B cell (primary cell): ENCODE data around the gene CNOT6. TPM values are rescaled to one million over a fixed set of nuclear protein-coding genes. Genes with fewer than 3 reads are reported as not detected.

Experiments
- ATAC-seq: fragments of 200-7000 bp; cut with Tn5 transposase; one replicate; pipeline ENCODE4 v1.10.0; 2021; ENCODE audit warnings: low read depth, mild to moderate bottlenecking, moderate number of reproducible peaks, moderate library complexity
- CTCF ChIA-PET: fragments of 350-600 bp; sonication (Branson Sonifier 250); formaldehyde crosslinking; loops from one replicate; lab custom pipeline; 2021; ENCODE audit warnings: antibody characterized with exemption, inconsistent platforms; lab: Charles Lee
- POLR2A ChIA-PET: fragments of 350-600 bp; sonication (Branson Sonifier 250); formaldehyde crosslinking; loops from one replicate; lab custom pipeline; 2021; ENCODE audit warnings: antibody characterized with exemption; lab: Charles Lee
- DNase-seq: peaks from one replicate; pipeline ENCODE4 v3.0.0; 2013
- H2AFZ ChIP-seq: 2 replicates; pipeline ENCODE4 v1.6.1; 2012; ENCODE audit warnings: mild to moderate bottlenecking, low read depth, low read length; ENCODE audit not compliant: insufficient read depth, poor library complexity, severe bottlenecking
- H3K27ac ChIP-seq, 2 donors: 1 replicate in 1 of 2; 2 replicates in 1 of 2; pipeline ENCODE4 v1.5.1; 2012 to 2013; ENCODE audit warnings: low read length in 2 of 2, mild to moderate bottlenecking in 2 of 2, moderate library complexity in 1 of 2
- H3K27me3 ChIP-seq, 4 experiments: fragments of 200-600 bp in 1 of 4; sonication (generic) in 1 of 4; replicated peaks in 1 of 4; 1 replicate in 2 of 4; 2 replicates in 2 of 4; pipeline versions ENCODE4 v1.6.1 to v1.7.0; 2013 to 2016; ENCODE audit warnings: low read length in 3 of 4, mild to moderate bottlenecking in 2 of 4, mixed read lengths in 1 of 4, moderate library complexity in 1 of 4; ENCODE audit not compliant: insufficient read depth in 4 of 4, control insufficient read depth in 3 of 4; ENCODE audit errors: control extremely low read depth in 1 of 4
- H3K36me3 ChIP-seq, 2 experiments: replicated peaks in 1 of 2; 1 replicate in 1 of 2; 2 replicates in 1 of 2; pipeline versions ENCODE4 v1.6.1 to v1.7.1; 2013; ENCODE audit warnings: low read length in 1 of 2; ENCODE audit not compliant: insufficient read depth in 2 of 2, control insufficient read depth in 1 of 2; ENCODE audit errors: control extremely low read depth in 1 of 2, extremely low read depth in 1 of 2
- H3K4me1 ChIP-seq, 2 donors: fragments of 200-600 bp in 1 of 2; sonication (generic) in 1 of 2; 1 replicate in 1 of 2; 2 replicates in 1 of 2; pipeline versions ENCODE4 v1.5.1 to v1.6.1; 2013 to 2017; ENCODE audit warnings: low read length in 2 of 2; ENCODE audit not compliant: control insufficient read depth in 2 of 2, insufficient read depth in 2 of 2
- H3K4me2 ChIP-seq: replicated peaks from 2 replicates; pipeline ENCODE3; 2012; ENCODE audit warnings: mild to moderate bottlenecking, low read depth, low read length; ENCODE audit not compliant: poor library complexity, severe bottlenecking
- H3K4me3 ChIP-seq, 5 experiments: fragments of 200-600 bp in 1 of 5; sonication (generic) in 1 of 5; 1 replicate in 3 of 5; 2 replicates in 2 of 5; pipeline versions ENCODE4 v1.5.1 to v1.7.0; 2011 to 2016; ENCODE audit warnings: low read length in 4 of 5, mild to moderate bottlenecking in 4 of 5, low read depth in 2 of 5, control low read depth in 1 of 5, moderate library complexity in 1 of 5; ENCODE audit not compliant: insufficient read depth in 1 of 5; ENCODE audit errors: control extremely low read depth in 1 of 5, extremely low read depth in 1 of 5
- H3K79me2 ChIP-seq: fragments of 200-600 bp; sonication (generic); one replicate; pipeline ENCODE4 v1.6.0; 2016; ENCODE audit warnings: low read length; ENCODE audit not compliant: control insufficient read depth, insufficient read depth
- H3K9ac ChIP-seq: fragments of 200-600 bp; sonication (generic); 2 replicates; pipeline ENCODE4 v1.6.1; 2017; ENCODE audit warnings: mild to moderate bottlenecking, low read length, moderate library complexity
- H3K9me3 ChIP-seq, 3 donors: one replicate each; pipeline versions ENCODE4 v1.6.1 to v1.7.1; 2013; ENCODE audit warnings: low read length in 2 of 3; ENCODE audit not compliant: control insufficient read depth in 2 of 3, insufficient read depth in 1 of 3; ENCODE audit errors: control extremely low read depth in 1 of 3
- H4K20me1 ChIP-seq: 2 replicates; pipeline ENCODE4 v1.6.0; 2012; ENCODE audit warnings: mild to moderate bottlenecking, low read length; ENCODE audit not compliant: insufficient read depth, control insufficient read depth, poor library complexity, severe bottlenecking
- H3K27ac Mint-ChIP-seq: one replicate; pipeline ENCODE4 v1.8.0; 2021; ENCODE audit warnings: mixed read lengths
- H3K27me3 Mint-ChIP-seq: one replicate; pipeline ENCODE4 v1.8.0; 2021; ENCODE audit warnings: mixed read lengths
- H3K4me1 Mint-ChIP-seq: one replicate; pipeline ENCODE4 v1.8.0; 2021; ENCODE audit warnings: mixed read lengths
- H3K4me3 Mint-ChIP-seq: one replicate; pipeline ENCODE4 v1.8.0; 2021; ENCODE audit warnings: mixed read lengths
- H3K9me3 Mint-ChIP-seq: one replicate; pipeline ENCODE4 v1.8.0; 2022; ENCODE audit warnings: mixed read lengths; ENCODE audit not compliant: insufficient read depth
- EZH2 ChIP-seq: IDR thresholded peaks from 2 replicates; pipeline ENCODE4 v1.6.1; 2012; ENCODE audit warnings: borderline replicate concordance, low read depth, mild to moderate bottlenecking, moderate library complexity, low read length; ENCODE audit not compliant: insufficient read depth, poor library complexity, severe bottlenecking
- WGBS: methylation state at CpG from one replicate; pipeline ENCODE4 v1.1.5; 2013; ENCODE audit warnings: missing lambda C conversion rate; ENCODE audit not compliant: insufficient coverage; 5-methylcytosine and 5-hydroxymethylcytosine counted together
- intact Hi-C: fragments of 100-400 bp; cut with micrococcal nuclease; formaldehyde crosslinking; loops from one replicate; pipeline ENCODE4 v1.10.0; 2022
- polyA plus RNA-seq: library from polyadenylated mRNA; depleted of rRNA; stranded (reverse); fragments of >200 nt; gene quantifications from 2 replicates; pipeline ENCODE4 v1.2.3, GENCODE V29; 2012
- total RNA-seq, 2 donors: library from RNA; stranded (reverse); fragments of 120-200 nt in 1 of 2; gene quantifications; 1 replicate in 1 of 2; 2 replicates in 1 of 2; pipeline versions ENCODE4 v1.2.3 to v1.2.4, GENCODE V29; 2013 to 2022
- TF ChIP-seq, protein P1 (sequence below): fragments of 200-600 bp; IDR thresholded peaks from one replicate; pipeline ENCODE4 v1.8.0; 2022; ENCODE audit warnings: antibody characterized with exemption, mild to moderate bottlenecking

The CNOT6 gene
- total and polyA plus RNA-seq, 2 donors (not counting 1 experiment from before 2014, with no cell fraction given) = 4.3 to 31.1 TPM

DNA sequence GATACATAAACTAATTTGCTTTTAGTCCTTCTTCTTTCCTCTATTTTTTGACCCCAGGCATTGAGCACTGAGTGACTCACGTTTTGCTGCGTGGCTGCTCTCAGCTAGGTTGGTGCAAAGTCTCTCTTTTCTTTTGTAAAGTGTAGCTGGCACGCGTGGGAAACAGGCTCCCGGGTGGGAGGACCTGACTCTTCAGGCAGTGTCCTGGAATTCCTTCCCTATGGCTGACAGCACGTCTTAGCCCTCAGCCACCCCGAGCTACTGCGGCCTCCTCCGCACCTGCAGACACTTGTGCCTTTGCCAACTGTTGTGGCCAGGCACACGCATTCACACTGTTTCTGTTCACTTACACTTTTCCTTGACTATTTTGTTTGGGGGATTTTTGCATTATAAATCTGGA, 98.0 kb downstream of the CNOT6 start:
- Mint-ChIP-seq H3K27me3 (peaks cover 28% of the 10 kb centered on the region), H3K4me1 (peaks cover 3% of the 10 kb centered on the region), H3K4me3 (no peak overlapping the region), H3K27ac (no peak overlapping the region), H3K9me3 (no peaks in the 10 kb centered on the region)
- Histone ChIP-seq H3K27ac (no peak overlapping the region), H3K36me3 (no peaks in the 10 kb centered on the region), H2AFZ (no peak overlapping the region), H3K9ac (no peak overlapping the region), H3K27me3 (peaks cover 0 to 17% (median 2%) of the 10 kb centered on the region in 4 experiments), H3K4me2 (no peak overlapping the region), H4K20me1 (no peaks in the 10 kb centered on the region), H3K79me2 (no peaks in the 10 kb centered on the region), H3K4me1 (no peaks in the 10 kb centered on the region), H3K4me3 (no peak overlapping the region), H3K9me3 (peaks cover 0 to 5% (median 0%) of the 10 kb centered on the region in 3 donors)
- intact Hi-C loops = no loop called here
- DNase-seq (no peak), ATAC-seq (no peak)
- POLR2A ChIA-PET = no interaction called here
- TF ChIP-seq, protein P1, sequence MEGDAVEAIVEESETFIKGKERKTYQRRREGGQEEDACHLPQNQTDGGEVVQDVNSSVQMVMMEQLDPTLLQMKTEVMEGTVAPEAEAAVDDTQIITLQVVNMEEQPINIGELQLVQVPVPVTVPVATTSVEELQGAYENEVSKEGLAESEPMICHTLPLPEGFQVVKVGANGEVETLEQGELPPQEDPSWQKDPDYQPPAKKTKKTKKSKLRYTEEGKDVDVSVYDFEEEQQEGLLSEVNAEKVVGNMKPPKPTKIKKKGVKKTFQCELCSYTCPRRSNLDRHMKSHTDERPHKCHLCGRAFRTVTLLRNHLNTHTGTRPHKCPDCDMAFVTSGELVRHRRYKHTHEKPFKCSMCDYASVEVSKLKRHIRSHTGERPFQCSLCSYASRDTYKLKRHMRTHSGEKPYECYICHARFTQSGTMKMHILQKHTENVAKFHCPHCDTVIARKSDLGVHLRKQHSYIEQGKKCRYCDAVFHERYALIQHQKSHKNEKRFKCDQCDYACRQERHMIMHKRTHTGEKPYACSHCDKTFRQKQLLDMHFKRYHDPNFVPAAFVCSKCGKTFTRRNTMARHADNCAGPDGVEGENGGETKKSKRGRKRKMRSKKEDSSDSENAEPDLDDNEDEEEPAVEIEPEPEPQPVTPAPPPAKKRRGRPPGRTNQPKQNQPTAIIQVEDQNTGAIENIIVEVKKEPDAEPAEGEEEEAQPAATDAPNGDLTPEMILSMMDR = no peak
- 90% methylated on average over 7 of the region's 10 CpGs for WGBS
- CTCF ChIA-PET = no interaction called here

DNA sequence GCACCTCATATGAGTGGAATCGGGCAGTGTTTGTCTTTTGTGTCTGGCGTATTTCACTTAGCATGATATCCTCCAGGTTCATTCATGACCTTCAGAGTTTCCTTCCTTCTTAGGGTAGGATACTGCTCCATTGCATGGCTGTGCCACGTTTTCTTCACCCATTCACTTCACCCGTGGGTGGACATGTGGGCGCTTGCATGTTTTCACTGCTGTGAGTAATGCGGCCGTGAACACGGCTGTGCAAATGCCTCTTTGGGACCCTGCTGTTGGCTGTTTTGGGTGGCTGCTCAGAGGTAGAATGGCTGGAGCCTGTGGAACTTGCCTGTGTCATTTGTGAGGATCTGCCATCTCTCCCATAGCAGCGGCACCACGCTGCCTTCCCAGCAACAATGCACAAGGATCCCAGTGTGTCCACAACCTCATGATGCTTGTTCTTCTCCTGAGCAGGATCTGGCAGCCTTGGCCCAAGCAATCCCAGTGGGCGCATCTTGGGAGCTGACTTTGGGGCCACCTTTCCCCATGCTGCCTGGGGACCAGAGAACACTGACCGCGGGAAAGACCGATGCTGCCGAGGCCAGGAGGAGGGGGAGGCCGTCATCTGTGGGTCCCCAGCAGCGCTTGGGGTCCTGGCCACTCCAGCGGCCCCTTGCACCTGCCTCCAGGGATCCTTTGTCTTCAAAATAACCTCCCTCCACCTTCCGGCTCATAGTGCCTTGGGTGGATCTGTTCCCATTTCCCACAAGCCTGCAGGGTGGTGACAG, 99.4 kb downstream of the CNOT6 start:
- Histone ChIP-seq H4K20me1 (no peaks in the 10 kb centered on the region), H3K27me3 (peaks cover 0 to 17% (median 2%) of the 10 kb centered on the region in 4 experiments), H3K4me2 (no peak overlapping the region), H3K9me3 (peaks cover 0 to 5% (median 0%) of the 10 kb centered on the region in 3 donors), H3K79me2 (no peaks in the 10 kb centered on the region), H2AFZ (no peak overlapping the region), H3K4me3 (no peak overlapping the region), H3K36me3 (no peaks in the 10 kb centered on the region), H3K27ac (no peak overlapping the region), H3K4me1 (no peaks in the 10 kb centered on the region), H3K9ac (no peak overlapping the region)
- WGBS = 96% methylated on average over 14 of the region's 19 CpGs
- H3K27me3 Mint-ChIP-seq = peaks cover 28% of the 10 kb centered on the region
- no peak overlapping the region for H3K4me3 Mint-ChIP-seq
- ChIA-PET CTCF (no interaction called here), POLR2A (no interaction called here)
- peaks cover 3% of the 10 kb centered on the region for H3K4me1 Mint-ChIP-seq
- TF ChIP-seq, protein P1 = no peak
- no peak for TF ChIP-seq EZH2
- ATAC-seq = no peak
- no peak for DNase-seq
- intact Hi-C loops = no loop called here
- no peaks in the 10 kb centered on the region for H3K9me3 Mint-ChIP-seq
- H3K27ac Mint-ChIP-seq = no peak overlapping the region
